Thoracic aorta (tissue), 2 donors: ENCODE data around the gene ZNRF1. TPM values are rescaled to one million over a fixed set of nuclear protein-coding genes. Genes with fewer than 3 reads are reported as not detected.

Experiments used
- ATAC-seq: fragments of 150-250 bp; one replicate; pipeline ENCODE4 v1.8.0; 2017; ENCODE audit warnings: low read depth; ENCODE audit not compliant: insufficient number of reproducible peaks, low FRiP score
- DNase-seq: peaks from one replicate; pipeline ENCODE4 v3.0.0-alpha.2; 2020; ENCODE audit warnings: low spot score
- H3K27ac ChIP-seq, 2 donors: fragments of 200-600 bp; sonication (generic); 1 replicate in 1 of 2; 2 replicates in 1 of 2; pipeline ENCODE4 v1.5.1; 2016; ENCODE audit warnings: mild to moderate bottlenecking in 2 of 2, moderate library complexity in 2 of 2
- H3K27me3 ChIP-seq: fragments of 200-600 bp; sonication (generic); replicated peaks from 2 replicates; pipeline ENCODE4 v1.6.0; 2016; ENCODE audit warnings: mild to moderate bottlenecking; ENCODE audit not compliant: insufficient read depth
- H3K36me3 ChIP-seq: fragments of 200-600 bp; sonication (generic); one replicate; pipeline ENCODE4 v1.5.1; 2016
- H3K4me1 ChIP-seq, 2 donors: fragments of 200-600 bp; sonication (generic); 1 replicate in 1 of 2; 2 replicates in 1 of 2; pipeline versions ENCODE4 v1.5.1 to v1.6.0; 2016; ENCODE audit warnings: low read depth in 2 of 2, mild to moderate bottlenecking in 1 of 2; ENCODE audit not compliant: control insufficient read depth in 1 of 2
- H3K4me3 ChIP-seq: fragments of 200-600 bp; sonication (generic); 2 replicates; pipeline ENCODE4 v1.5.1; 2016; ENCODE audit warnings: mild to moderate bottlenecking
- H3K9me3 ChIP-seq: fragments of 200-600 bp; sonication (generic); 2 replicates; pipeline ENCODE4 v1.5.1; 2016
- total RNA-seq, 2 donors: library from RNA; depleted of rRNA; stranded (reverse); fragments of >200 nt; gene quantifications; one replicate each; pipeline versions ENCODE4 v1.1.0 to v1.2.3, GENCODE V29; 2016
- TF ChIP-seq, protein P1 (sequence below): fragments of 200-600 bp; sonication (generic); IDR thresholded peaks from one replicate; pipeline ENCODE4 v1.5.1; 2019; ENCODE audit warnings: antibody characterized with exemption

ZNRF1 gene
- total RNA-seq, 2 donors from 2014 or later: 16.9 to 27.1 TPM

DNA sequence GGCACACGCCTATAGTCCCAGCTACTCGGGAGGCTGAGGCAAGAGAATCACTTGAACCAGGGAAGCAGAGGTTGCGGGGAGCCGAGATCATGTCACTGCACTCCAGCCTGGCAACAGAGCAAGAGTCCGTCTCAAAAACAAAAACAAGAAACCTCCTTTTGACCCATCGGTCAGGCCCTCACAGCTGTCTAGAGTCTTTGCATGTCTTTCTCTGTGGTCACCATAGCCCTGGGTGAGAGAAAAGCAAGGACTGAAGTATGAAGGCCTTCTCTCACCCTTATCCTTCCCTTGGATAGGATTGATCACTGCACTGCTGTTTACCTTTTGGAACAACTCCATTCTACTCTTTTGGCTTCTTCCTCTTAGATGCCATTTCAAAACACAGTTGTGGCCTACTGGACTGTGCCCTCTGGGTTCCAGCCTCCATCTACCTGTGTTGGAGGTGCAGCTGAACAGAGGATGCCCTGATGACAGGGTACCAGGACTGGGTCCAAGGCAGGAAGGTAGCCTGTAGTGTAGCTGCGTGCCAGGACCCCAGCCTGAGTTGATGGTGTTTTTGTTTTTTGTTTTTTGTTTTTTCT lies 80.6 kb downstream of the ZNRF1 start:
- Histone ChIP-seq H3K27ac (no peak overlapping the region), H3K36me3 (no peaks in the 10 kb centered on the region), H3K9me3 (no peaks in the 10 kb centered on the region), H3K27me3 (no peaks in the 10 kb centered on the region), H3K4me1 (peaks cover 6 to 9% of the 10 kb centered on the region in 2 donors), H3K4me3 (no peak overlapping the region)
- no peak for DNase-seq
- ATAC-seq: no peak
- TF ChIP-seq, protein P1, sequence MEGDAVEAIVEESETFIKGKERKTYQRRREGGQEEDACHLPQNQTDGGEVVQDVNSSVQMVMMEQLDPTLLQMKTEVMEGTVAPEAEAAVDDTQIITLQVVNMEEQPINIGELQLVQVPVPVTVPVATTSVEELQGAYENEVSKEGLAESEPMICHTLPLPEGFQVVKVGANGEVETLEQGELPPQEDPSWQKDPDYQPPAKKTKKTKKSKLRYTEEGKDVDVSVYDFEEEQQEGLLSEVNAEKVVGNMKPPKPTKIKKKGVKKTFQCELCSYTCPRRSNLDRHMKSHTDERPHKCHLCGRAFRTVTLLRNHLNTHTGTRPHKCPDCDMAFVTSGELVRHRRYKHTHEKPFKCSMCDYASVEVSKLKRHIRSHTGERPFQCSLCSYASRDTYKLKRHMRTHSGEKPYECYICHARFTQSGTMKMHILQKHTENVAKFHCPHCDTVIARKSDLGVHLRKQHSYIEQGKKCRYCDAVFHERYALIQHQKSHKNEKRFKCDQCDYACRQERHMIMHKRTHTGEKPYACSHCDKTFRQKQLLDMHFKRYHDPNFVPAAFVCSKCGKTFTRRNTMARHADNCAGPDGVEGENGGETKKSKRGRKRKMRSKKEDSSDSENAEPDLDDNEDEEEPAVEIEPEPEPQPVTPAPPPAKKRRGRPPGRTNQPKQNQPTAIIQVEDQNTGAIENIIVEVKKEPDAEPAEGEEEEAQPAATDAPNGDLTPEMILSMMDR: no peak

DNA sequence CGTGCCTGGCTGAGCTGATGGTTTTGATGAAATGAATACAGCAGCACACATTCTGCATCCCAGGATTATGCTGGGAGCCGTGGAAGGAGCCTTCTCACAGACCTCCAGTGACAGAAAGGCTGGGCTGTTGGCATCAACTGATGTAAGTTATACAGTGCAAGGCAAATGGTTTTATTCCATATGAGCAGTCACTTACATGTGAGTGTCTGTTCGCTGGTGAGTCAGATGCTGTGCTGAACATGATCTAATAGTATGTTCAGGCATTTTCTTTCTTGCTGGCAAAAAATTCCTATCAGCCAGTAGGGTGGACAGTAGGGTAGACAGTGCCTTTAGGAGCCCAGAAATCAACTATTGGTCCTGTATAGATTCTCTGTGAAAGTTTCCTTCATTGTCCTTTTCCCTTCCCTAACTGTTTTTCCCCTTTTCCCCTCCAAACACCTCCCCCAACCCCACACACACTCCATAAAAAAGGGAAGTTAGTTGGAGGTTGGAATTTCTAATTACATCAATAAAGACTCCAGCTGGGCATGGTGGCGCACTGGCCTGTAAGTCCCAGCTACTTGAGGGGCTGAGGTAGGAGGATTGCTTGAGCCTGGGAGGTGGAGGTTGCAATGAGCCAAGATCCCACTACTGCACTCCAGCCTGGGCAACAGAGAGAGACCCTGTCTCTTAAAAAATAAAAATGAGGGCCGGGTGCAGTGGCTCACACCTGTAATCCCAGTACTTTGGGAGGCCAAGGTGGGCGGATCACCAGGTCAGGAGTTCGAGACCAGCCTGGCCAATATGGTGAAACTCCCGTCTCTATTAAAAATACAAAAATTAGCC lies 81.6 kb downstream of the ZNRF1 start:
- Histone ChIP-seq H3K27me3 (no peaks in the 10 kb centered on the region), H3K4me1 (peaks cover 6 to 9% of the 10 kb centered on the region in 2 donors), H3K36me3 (no peaks in the 10 kb centered on the region), H3K27ac (no peak overlapping the region), H3K9me3 (no peaks in the 10 kb centered on the region), H3K4me3 (no peak overlapping the region)
- no peak for ATAC-seq
- TF ChIP-seq, protein P1: no peak
- no peak for DNase-seq

DNA sequence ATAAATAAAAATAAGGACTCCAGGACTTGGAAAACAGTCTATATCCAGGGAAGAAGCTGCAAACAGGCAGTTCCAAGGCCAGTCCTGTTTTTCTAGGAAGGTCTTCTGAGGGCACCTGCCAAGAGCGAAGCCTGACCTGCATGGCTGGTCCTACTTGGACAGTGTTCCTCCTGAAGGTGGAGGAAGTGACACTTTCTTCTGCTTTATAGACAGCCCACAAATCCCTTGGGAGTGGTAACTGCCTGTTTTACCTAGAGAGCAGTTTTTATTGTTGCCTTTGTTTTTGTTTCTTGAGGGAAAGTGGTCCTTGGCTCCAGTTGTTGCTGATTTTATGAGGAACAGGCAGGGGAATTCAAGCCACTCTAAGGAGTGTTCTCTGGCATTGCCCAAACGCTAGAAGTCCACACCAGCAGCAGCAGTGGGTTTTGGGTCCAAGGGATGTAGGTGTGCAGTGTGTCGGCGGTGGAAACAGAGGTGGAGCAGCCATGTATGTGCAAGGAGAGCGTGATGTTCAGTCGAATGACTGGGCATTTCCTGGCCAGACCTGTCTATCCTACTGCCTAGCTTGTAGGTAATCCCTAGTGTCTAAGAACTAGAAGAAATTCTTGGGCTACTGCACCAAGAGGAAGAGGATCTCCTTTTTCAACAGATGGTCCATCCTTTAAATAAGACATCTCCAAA lies 82.5 kb downstream of the ZNRF1 start:
- ATAC-seq: no peak
- H3K4me1 ChIP-seq: peaks cover 6 to 9% of the 10 kb centered on the region in 2 donors
- H3K4me3 ChIP-seq: no peak overlapping the region
- no peak overlapping the region for H3K27ac ChIP-seq
- DNase-seq: no peak
- H3K27me3 ChIP-seq: no peaks in the 10 kb centered on the region
- no peaks in the 10 kb centered on the region for H3K36me3 ChIP-seq
- TF ChIP-seq, protein P1: no peak
- no peaks in the 10 kb centered on the region for H3K9me3 ChIP-seq

- TF ChIP-seq, protein P1: no peak
- H3K4me1 ChIP-seq: peaks cover 10 to 20% of the 10 kb centered on the region in 2 donors
Measured at GRCh38 chr16:75083813-75084212, 85.0 kb downstream of the ZNRF1 start.

GRCh38 chr16:75085556-75085955 lies 86.7 kb downstream of the ZNRF1 start:
- ATAC-seq: no peak
- H3K4me3 ChIP-seq: no peak overlapping the region
- no peaks in the 10 kb centered on the region for H3K36me3 ChIP-seq
- no peak for DNase-seq
- H3K9me3 ChIP-seq: no peaks in the 10 kb centered on the region
- no peaks in the 10 kb centered on the region for H3K27me3 ChIP-seq
- peaks cover 10 to 20% of the 10 kb centered on the region in 2 donors for H3K4me1 ChIP-seq
- TF ChIP-seq, protein P1: no peak
- no peak overlapping the region for H3K27ac ChIP-seq

More at GRCh38 chr16:75083813-75084212, 85.0 kb downstream of the ZNRF1 start:
- DNase-seq: no peak
- no peak for ATAC-seq
- Histone ChIP-seq H3K4me3 (no peak overlapping the region), H3K27me3 (no peaks in the 10 kb centered on the region), H3K9me3 (no peaks in the 10 kb centered on the region), H3K27ac (no peak overlapping the region), H3K36me3 (no peaks in the 10 kb centered on the region)
